Activated T-cell treated with anti-CD3 and anti-CD28 coated beads, Interleukin-2, amount 50 U/mL, for 48 hours (primary cell): ENCODE measurements around the gene TAOK2.
"Not testable (repeated sequence)": the region's sequence is repeated elsewhere in the genome, so short reads cannot be mapped to it uniquely, and the experiment has no call there.

Source experiments
- DNase-seq, 2 experiments: peaks; one replicate each; pipeline ENCODE4 v3.0.0-alpha.2; 2020

The TAOK2 gene

DNA sequence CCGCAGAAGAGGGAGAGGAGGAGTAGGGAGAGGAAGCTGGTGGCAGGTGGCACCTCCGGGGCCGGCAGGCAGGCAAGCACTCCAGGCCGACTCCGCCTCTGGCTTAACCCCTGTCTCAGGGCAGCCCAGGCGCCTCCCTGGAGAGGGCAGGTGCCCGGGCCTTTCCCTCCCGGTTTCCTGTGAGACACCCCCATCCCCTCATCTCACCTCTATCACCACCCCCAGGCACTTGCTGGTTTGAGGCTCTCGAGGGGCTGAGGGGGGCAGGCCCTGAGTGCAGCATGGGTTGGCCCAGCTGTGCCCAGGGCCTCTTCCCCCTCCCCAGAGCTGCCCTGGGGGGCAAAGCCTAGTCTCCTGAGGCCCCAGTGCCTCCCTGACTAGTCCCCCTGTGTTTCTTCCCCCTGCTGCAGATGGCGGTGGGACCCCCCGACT lies 31.2 kb downstream of the TAOK2 start:
- DNase-seq: no peak

DNA sequence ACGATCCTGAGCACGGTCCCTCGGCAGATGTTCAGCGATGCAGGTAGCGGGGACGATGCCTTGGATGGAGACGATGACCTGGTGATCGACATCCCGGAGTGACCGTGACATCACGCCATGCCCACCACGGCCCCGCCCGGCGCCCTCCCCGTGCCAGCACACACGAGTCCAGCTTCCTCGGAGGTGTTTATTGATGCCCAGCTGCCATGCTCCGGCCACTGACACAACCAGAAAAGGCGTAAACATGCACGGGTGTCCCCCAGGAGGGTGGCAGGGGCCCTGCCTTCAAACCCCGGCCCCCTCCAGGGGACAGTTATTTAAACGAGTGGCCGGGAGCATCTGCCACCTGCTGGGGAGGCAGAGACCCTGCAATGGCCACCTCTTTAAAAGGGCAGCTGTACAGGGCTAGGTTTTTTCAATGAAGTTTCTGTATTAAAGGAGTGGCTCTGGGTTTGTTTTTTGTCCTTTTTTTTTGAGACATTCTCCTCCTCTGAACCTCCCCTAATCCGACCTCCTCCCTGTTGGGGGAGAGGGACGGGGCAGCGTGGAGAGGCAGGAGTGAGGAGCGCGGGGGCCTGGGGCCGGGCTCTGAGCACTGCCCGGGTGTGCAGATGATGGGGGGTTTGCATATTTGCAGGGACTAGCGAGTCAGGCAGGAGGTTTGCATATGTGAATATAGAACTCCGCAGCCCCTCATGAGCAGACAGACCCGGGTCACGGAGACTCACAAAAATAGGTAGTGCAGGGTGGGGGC lies 31.9 kb downstream of the TAOK2 start:
- peak in 1 of 2 experiments; percentile 52 for DNase-seq

DNA sequence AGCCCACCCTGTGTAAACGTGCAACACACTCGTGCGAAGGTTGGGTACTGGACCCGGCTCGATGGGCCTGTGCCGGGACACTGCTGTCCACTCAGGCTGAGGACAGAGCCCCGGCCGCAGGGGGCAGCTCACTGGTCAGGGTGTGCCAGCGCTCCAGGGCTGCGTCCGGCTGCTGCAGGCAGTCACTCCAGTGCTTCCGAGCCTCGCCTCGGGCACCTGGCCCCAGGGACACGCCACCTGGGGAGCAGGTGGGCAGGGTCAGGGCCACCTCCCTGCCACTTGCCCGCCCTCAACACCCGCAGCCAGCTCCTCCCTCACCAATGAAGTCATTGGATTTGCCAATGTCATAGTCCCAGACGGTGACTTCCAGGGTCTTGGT lies 32.4 kb downstream of the TAOK2 start:
- DNase-seq: no peak

DNA sequence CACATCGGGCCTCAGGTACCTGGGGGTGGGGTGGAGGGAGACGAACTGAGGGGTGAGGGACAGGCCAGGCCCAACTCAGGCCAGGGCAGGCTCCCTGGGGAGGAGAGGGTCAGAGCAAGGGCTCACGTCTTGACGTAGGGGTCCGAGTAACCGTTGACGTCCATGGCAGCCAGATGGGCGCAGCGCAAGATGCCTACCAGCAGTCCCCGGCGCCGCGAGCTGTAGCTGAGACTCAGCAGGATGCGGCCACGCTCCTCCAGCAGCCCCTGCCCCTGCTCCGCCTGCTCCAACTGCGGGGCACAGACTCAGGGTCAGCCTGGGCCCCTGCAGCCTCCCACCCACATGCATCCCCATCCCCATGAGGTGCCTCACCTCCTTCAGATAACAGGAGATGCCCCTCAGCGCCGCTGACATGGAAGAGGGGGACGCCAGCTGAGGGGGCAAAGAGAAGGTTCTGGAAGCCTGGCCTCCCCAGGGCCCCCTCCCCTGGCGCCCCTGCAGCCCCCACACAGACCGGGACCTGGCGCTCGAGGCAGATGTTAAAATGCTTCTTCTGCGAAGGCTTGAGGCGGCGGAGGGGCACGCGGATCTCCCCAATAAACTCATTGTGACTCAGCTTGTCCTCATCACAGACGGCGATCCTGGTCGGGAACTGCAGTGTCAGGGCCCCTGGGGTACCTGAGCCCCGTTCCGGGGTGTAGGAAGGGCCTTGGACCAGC lies 33.1 kb downstream of the TAOK2 start:
- no peak for DNase-seq

DNA sequence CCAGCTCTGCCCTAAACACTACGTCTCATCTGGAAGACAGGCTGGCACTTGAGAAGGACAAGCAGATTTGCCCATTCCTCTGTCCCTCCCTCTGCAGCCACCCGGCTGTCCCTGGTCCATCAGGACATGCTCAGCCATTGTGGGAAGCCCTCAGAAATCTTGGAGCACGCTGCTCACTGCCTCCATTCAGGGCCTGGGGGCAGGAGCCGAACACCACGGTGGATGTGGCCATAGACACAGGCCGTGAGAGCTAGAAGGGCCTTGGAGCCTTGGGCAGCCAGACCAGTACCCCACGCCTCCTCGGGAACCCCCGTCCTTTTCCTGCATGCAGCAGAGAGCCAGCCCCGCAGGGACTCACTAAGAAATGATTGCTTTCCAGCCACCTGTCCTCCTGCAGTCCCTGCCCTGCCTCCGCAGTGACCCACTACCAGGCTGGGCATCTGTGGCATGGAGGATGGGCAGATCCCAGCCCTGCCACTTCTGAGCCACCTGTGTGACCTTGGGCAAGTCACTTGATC lies 33.8 kb downstream of the TAOK2 start:
- no peak for DNase-seq

DNA sequence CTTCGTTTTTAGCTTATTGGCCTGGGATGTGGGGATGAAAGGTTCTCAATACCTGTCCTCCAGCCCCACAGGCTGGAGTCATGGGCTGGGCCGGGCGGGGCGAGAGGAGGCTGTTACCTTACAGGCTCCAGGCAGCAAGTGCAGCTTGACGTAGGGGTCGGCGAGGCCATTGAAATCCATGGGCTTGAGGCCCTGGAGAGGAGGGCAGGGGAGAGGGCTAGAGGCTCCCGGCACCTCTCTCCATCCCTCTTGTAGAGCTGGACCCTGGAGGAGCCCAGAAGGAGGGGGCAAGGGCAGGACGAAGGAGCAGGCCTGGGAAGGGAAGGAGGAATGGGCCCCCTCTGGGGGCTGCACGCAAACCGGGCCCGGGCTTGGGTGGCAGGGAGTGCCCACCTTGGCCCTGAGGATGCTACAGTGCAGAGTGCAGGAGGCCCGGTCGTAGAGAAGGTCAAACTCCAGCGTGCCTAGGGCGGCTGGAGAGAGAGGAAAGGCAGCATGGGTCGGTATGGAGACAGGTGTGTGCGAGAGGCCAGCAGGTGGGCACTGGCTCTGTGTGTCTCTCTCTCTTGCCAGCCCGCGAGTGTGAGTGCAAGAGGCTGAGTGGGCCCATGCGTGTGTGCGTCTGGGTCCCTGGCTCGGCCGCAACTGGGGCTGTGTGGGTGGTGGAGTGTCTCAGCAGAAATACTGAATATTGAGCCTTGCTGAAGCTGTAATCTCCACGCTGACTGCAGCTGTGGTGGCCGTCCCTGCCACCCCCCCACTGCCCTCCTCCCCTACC lies 35.6 kb downstream of the TAOK2 start:
- DNase-seq: no peak

DNA sequence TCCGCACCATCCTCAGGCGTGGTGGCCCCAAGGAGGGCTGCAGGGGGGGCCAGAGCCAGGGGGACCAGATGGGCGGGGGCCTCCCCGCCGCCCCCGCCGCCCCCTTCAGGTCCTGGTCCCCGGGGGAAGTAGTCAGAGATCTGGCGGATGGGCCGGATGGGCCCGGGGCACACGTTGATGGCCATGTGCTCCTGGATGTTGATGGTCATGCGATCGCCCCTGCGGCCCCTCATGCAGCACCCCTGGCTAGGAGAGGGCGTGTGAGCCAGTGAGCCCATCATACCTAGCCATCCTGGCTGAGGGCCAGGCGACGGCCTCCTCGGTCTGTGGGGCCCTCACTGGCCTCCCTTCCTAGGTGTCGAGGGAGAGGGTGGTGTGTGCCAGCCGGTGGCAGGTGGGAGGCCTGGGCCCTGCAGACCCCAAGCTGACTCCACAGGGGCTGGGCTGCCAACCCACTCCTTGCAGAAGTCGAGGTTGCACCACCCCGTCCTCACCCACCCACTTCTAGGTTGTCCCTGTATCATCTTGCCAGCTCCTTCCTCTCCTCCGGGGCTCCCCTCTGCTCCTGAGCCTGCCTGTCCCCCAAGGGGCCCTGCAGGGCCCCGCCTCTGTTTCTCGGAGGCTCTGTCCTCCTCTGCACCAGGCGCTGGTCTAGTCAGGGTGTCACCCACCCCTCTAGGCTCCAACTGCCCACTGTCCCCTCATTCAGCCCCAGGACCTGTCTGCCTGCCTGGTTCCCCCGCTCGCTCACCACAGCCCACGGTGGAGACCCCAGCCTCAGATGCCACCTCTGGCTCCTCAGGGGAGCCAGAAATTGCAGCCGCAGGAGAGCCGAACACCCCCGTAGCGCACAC lies 36.5 kb downstream of the TAOK2 start:
- no peak for DNase-seq

DNA sequence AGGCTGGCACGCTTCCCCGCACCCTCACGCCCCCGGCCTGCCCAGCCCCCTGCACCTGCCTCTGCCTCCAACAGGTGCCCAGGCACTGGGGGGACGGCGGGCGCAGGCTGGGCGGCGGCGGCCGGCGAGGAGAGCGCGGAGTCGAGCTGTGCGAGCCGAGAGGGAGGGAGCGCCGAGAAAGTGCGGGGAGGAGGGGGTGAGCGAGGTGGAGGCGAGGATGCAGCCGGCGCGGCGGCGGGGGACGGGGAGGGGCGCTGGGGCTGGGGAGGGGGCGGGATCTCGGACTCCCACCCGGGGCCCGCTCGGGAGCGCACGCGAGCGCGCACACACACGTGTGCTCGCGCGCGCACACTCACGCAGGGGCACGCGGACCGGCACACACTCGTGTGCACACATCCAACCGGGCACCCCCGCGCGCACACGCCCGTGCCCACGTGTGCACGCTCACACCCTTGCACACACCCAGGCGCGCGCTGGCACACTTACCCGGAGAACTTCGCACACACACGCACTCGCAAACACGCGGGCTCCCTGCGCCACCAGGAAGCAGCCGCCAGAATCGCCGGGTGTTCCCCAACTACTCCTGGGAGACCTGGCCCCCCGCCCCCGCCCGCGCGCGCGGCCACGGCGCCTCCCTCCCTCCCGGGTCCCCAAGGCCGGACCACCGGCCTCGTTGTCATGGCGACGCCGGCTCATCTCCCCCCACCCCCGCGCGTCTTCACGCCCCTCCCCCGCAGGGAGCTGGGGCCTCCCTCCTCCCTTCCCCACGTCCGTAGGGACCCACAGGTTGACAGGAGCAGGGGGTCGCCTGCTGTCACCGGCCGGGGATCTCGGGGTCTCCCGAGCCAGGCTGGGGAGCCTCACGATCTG lies 37.4 kb downstream of the TAOK2 start, which contains the start of gene DOC2A:
Gene DOC2A, minus strand, starts transcription at position 184 of the 870 bp plus-strand sequence. CDS start 805 bp downstream, outside the sequence.
- DNase-seq: peak in 1 of 2 experiments; percentile 48

DNA sequence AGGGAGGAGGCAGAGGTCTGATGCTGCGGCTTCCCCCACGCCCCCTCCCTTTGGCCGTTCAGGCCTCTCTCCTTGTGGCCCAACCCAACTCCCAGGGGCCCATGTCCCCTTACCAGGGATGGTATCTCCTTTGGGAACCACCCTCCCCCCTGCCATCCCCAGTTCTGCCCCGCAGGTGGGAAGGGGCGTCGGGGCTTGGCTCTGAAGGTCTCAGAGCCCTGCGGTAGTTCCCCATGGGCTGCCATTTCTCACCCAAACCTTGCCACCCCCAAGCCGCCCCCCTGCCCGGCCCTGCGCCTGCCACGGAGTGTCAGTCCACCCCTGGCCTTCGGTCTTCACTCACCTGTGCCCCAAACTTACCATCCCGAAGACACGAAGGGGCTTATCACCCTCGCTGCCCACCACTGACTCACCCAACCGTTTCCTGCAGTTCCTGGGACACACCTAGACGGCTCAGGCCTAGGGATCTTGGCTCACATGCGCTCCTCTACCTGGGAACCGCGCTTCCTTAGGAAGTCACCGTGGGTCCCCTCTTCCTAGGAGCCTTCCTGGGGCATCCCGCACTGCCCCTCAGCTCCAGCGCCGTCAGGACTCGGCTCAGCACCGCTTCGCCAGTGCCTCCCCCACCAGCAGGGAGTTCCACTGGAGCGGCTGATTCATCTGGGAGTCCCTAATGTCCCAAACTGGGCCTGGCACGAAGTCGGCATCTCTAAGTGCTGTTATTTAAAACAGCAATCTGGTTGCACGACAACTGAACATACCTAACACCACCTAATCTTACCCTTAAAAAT lies 38.2 kb downstream of the TAOK2 start:
- DNase-seq: no peak

DNA sequence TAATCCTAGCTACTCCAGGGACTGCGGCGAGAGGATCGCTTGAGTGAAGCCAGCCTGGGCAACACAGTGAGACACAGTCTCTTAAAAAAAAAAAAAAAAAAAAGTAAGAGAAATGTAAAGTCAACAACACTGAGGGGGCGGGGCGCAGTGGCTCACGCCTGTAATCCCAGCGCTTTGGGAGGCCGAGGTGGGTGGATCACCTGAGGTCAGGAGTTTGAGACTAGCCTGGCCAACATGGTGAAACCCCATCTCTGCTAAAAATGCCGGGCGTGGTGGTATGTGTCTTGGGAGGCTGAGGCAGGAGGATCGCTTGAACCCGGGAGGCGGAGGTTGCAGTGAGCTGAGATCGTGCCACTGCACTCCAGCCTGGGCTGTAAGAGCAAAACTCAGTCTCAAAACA lies 38.9 kb downstream of the TAOK2 start:
- not testable (repeated sequence) for DNase-seq

DNA sequence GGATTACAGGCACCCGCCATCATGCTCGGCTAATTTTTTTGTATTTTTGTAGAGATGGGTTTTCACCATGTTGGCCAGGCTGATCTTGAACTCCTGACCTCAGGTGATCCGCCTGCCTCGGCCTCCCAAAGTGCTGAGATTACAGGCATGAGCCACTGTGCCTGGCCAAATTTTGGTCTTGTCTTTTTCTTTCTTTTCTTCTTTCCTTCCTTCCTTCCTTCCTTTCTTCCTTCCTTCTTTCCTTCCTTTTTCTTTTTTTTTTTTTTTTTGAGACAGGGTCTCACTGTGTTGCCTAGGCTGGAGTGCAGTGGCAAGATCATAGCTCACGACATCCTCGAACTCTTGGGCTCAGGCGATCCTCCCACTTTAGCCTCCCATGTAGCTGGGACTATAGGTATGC lies 41.8 kb downstream of the TAOK2 start:
- not testable (repeated sequence) for DNase-seq

DNA sequence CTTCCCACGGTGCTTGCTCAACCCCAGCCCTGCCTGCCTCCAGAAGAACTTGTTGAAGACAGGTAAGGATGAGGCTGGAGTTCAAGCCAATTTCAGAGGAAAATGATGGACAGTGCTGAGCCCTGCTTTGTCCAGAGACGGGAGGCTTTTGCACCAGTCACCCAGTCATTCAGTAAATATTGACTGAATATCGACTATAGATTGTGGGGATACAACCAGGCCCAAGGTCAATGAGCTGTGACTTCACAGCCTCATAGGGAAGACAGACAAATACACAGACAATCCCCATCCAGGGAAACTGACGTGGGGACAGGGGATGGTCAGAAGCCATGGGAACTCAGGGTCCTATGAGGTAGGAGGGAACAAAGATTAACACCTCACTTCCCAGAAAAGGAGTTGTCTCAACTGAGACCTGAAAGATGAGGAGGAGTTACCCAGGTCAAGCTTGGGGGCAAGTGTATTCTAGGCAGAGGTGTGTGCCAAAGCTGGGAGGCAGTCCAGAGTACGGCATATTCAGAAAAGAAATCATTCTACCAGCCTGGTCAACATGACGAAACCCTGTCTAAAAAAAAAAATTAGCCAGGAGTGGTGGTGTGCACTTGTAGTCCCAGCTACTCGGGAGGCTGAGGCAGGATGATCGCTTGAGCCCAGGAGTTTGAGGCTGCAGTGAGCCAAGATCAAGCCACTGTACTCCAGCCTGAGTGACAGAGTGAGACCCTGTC lies 43.0 kb downstream of the TAOK2 start:
- DNase-seq: no peak

DNA sequence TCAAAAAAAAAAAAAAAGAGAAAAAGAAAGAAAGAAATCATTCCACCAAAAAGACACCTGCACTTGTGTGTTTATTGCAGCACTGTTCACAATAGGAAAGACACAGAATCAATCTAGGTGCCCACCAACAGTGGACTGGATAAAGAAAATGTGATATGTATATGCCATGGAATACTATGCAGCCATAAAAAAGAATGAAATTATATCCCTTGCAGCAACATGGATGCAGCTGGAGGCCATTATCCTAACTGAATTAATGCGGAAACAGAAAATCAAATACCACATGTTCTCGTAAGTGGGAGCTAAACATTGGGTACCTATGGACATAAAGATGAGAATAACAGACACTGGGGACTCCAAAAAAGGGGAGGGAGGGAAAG lies 43.6 kb downstream of the TAOK2 start:
- no peak for DNase-seq

DNA sequence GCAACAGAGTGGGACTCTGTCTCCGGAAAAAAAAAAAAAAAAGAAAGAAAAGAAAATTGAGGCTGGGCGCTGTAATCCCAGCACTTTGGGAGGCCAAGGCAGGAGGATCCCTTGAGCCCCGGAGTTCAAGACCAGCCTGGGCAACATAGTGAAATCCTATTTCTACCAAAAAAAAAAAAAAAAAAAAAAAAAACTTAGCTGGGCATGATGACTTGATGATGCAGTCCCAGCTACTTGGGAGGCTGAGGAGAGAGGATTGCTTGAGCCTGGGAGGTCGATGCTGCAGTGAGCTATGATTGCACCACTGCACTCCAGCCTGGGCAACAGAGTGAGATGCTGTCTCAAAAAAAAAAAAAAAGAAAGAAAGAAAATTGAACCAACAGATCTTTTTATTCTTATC lies 44.3 kb downstream of the TAOK2 start:
- DNase-seq: not testable (repeated sequence)

DNA sequence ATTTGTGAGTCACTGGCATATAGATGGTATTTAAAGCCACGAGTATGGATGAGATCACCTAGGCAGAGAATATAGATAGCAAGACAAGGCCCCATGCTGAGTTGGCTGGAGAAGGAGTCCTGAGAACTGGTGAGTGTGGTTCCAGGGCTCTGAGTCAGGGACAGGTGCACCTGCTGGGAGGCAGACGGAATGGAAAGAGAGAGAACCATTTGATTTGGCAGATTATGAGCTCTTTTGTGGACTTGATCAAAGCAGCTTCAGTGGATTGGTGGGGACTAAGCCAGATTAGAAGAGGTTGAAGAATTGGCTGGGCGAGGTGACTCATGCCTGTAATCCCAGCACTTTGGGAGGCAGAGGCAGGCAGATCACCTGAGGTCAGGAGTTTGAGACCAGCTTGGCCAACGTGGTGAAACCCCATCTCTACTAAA lies 45.1 kb downstream of the TAOK2 start:
- DNase-seq: no peak

DNA sequence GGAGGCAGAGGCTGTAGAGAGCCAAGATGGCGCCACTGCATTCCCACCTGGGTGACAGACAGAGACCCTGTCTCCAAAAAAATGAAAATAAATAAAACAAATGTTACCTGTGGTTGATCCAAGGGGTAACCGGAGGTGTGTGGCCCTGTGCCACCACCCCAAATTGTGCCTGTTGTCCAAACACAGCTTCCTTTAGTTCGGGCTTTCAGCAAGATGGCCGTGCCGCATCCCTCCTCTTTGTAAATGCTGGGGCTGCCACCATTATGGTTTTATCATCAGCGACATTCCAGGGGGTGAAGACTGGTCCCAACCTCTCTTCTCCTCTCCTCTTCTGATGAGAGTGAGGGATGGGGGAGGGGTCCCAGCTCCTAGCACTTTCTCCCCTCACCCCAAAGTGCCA lies 49.2 kb downstream of the TAOK2 start, which contains the start of gene C16orf92:
Gene C16orf92, plus strand, starts transcription at position 312 of the 400 bp plus-strand sequence. CDS start 143 bp downstream, outside the sequence.
- DNase-seq: no peak

DNA sequence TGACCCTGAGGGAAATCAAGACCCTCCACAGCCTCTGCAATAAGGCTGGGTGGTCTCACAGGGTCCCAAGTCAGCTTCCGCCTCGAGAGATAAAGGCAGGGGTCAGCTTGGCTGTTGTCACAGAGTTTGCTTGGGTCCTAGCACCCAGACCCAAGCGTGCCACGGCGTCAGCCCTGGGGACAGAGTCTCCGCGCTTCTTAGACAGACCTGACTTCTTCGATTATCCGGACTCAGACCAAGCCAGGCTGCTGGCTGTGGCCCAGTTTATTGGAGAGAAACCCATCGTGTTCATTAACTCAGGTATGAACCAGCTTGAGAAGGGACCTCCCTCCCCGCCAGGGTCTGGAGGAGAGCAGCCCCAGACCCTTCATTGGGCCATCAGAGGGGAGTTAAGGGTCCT lies 49.9 kb downstream of the TAOK2 start:
- no peak for DNase-seq

DNA sequence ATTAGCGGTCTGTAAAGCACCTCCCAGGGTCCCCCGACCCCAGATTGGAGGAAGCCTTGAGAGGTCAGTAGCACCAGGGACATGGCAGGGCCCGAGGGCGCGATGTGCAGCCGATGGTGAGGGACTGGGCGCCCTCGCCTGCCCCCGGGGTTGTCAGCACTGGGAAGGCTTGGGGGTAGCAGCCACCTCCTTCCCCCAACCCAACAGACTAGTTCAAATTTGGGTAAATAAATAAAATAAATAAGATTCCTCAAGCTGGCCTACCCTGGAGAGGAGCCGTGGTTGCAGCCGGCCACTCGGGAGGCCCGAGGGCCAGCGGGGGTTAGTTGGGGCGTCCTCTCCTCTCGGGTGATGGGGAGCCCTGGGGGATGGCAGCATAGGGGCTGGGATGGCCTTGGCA lies 50.8 kb downstream of the TAOK2 start:
- DNase-seq: no peak

DNA sequence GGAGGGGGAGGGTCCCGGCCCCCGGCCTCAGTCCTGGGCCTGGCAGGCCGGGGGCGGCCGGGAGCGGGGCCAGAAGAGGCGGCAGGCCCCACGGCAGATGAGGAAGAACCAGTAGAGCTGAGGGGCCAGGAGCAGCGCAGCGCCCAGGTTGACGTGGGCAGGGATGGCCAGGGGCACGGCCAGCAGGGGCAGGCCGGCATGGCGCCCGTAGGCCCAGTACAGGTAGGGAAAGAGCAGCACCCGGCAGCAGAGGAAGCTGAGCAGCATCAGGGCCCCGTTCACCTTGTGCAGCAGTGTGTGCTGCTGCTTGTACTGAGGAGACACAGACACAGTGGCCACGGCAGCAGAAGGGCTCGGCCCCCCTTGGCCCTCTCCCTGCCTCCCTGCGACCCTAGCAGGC lies 51.5 kb downstream of the TAOK2 start:
- no peak for DNase-seq

DNA sequence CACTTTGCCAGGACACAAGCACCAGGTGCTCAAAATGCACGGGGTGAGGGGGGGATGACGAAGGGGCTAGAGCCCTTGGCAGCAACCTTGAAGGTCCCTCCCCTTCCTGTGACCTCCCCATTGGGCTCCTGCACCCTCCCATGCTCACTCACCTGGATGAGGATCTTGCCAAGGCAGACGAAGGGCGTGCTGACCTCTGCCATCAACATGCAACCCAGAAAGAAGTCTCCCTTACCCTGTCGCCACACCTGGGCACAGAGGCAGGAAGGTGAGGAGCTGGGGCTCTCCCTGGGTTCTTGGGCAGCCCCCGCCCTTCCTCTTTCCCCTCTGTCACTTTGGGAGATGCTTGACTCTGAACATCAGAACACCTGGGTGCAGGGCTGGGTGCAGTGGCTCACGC lies 51.9 kb downstream of the TAOK2 start:
- DNase-seq: no peak
